ENCODE results near the gene TRABD2B. TPM values are rescaled to one million over a fixed set of nuclear protein-coding genes. Genes with fewer than 3 reads are reported as not detected.

TRABD2B gene
- total RNA-seq, 1 donor from 2014 or later: 0.89 TPM

GRCh38 chr1:47738560-47739182 lies 258.5 kb downstream of the TRABD2B start:
- Histone ChIP-seq H4K20me1 (ENCODE audit: insufficient read depth, low read length) (no peaks in the 10 kb centered on the region), H3K79me2 (ENCODE audit: insufficient read depth, low read length) (no peaks in the 10 kb centered on the region), H3K4me2 (ENCODE audit: low read length) (no peak overlapping the region), H3K27me3 (ENCODE audit: insufficient read depth, low read length) (peaks cover 17% of the 10 kb centered on the region), H3K4me3 (ENCODE audit: insufficient read depth, low read depth, low read length) (no peak overlapping the region), H3K36me3 (ENCODE audit: insufficient read depth, low read length) (no peaks in the 10 kb centered on the region), H3K27ac (ENCODE audit: low read depth, low read length) (no peak overlapping the region), H3K9me3 (ENCODE audit: insufficient read depth, low read depth, low read length) (no peaks in the 10 kb centered on the region), H2AFZ (ENCODE audit: low read depth, low read length) (no peak overlapping the region), H3K9ac (ENCODE audit: low read length) (no peak overlapping the region), H3K4me1 (ENCODE audit: insufficient read depth, low read length) (no peaks in the 10 kb centered on the region)
- peaks cover 5% of the 10 kb centered on the region for H3K9me3 Mint-ChIP-seq (ENCODE audit: unreplicated experiment)
- H3K36me3 Mint-ChIP-seq (ENCODE audit: low read depth, unreplicated experiment): no peaks in the 10 kb centered on the region
- H3K4me1 Mint-ChIP-seq (ENCODE audit: low read depth, unreplicated experiment): no peaks in the 10 kb centered on the region
- DNase-seq (ENCODE audit: low read depth) (peak; percentile 10), FAIRE-seq (no peak)
- peak; percentile 68 for TF ChIP-seq CTCF (IDR thresholded peaks at IDR 0.05; ENCODE audit: insufficient read depth, low read depth, low read length)
- TF ChIP-seq EZH2 (IDR thresholded peaks at IDR 0.05; ENCODE audit: insufficient read depth, low read length): no peak
- H3K27ac Mint-ChIP-seq (ENCODE audit: unreplicated experiment): no peak overlapping the region
- peaks cover 39% of the 10 kb centered on the region for H3K27me3 Mint-ChIP-seq (ENCODE audit: low read depth, unreplicated experiment)
- no peak overlapping the region for H3K4me3 Mint-ChIP-seq (ENCODE audit: unreplicated experiment)

- Histone ChIP-seq H3K4me3 (ENCODE audit: insufficient read depth, low read depth, low read length) (no peak overlapping the region), H4K20me1 (ENCODE audit: insufficient read depth, low read length) (no peaks in the 10 kb centered on the region), H3K79me2 (ENCODE audit: insufficient read depth, low read length) (no peaks in the 10 kb centered on the region), H3K9ac (ENCODE audit: low read length) (no peak overlapping the region), H3K9me3 (ENCODE audit: insufficient read depth, low read depth, low read length) (no peaks in the 10 kb centered on the region), H3K27me3 (ENCODE audit: insufficient read depth, low read length) (peaks cover 18% of the 10 kb centered on the region), H3K4me2 (ENCODE audit: low read length) (no peak overlapping the region), H3K27ac (ENCODE audit: low read depth, low read length) (no peak overlapping the region), H2AFZ (ENCODE audit: low read depth, low read length) (no peak overlapping the region), H3K36me3 (ENCODE audit: insufficient read depth, low read length) (no peaks in the 10 kb centered on the region), H3K4me1 (ENCODE audit: insufficient read depth, low read length) (no peaks in the 10 kb centered on the region)
- DNase-seq (ENCODE audit: low read depth) (no peak), FAIRE-seq (no peak)
- Mint-ChIP-seq H3K4me3 (ENCODE audit: unreplicated experiment) (no peak overlapping the region), H3K27ac (ENCODE audit: unreplicated experiment) (peak overlapping the region; percentile 49), H3K9me3 (ENCODE audit: unreplicated experiment) (no peaks in the 10 kb centered on the region), H3K4me1 (ENCODE audit: low read depth, unreplicated experiment) (peaks cover 15% of the 10 kb centered on the region), H3K27me3 (ENCODE audit: low read depth, unreplicated experiment) (peaks cover 20% of the 10 kb centered on the region), H3K36me3 (ENCODE audit: low read depth, unreplicated experiment) (no peaks in the 10 kb centered on the region)
- TF ChIP-seq CTCF (IDR thresholded peaks at IDR 0.05; ENCODE audit: insufficient read depth, low read depth, low read length) (no peak), EZH2 (IDR thresholded peaks at IDR 0.05; ENCODE audit: insufficient read depth, low read length) (no peak)
Measured at GRCh38 chr1:47732489-47732888, 264.7 kb downstream of the TRABD2B start.

GRCh38 chr1:47731730-47732129 lies 265.5 kb downstream of the TRABD2B start:
- Histone ChIP-seq H3K4me1 (ENCODE audit: insufficient read depth, low read length) (no peaks in the 10 kb centered on the region), H3K4me3 (ENCODE audit: insufficient read depth, low read depth, low read length) (no peak overlapping the region), H3K4me2 (ENCODE audit: low read length) (no peak overlapping the region), H2AFZ (ENCODE audit: low read depth, low read length) (no peak overlapping the region), H3K27ac (ENCODE audit: low read depth, low read length) (no peak overlapping the region), H4K20me1 (ENCODE audit: insufficient read depth, low read length) (no peaks in the 10 kb centered on the region), H3K9ac (ENCODE audit: low read length) (no peak overlapping the region), H3K79me2 (ENCODE audit: insufficient read depth, low read length) (no peaks in the 10 kb centered on the region), H3K36me3 (ENCODE audit: insufficient read depth, low read length) (no peaks in the 10 kb centered on the region), H3K9me3 (ENCODE audit: insufficient read depth, low read depth, low read length) (no peaks in the 10 kb centered on the region), H3K27me3 (ENCODE audit: insufficient read depth, low read length) (peaks cover 23% of the 10 kb centered on the region)
- no peak overlapping the region for H3K4me3 Mint-ChIP-seq (ENCODE audit: unreplicated experiment)
- no peak overlapping the region for H3K27ac Mint-ChIP-seq (ENCODE audit: unreplicated experiment)
- no peaks in the 10 kb centered on the region for H3K9me3 Mint-ChIP-seq (ENCODE audit: unreplicated experiment)
- no peak for DNase-seq (ENCODE audit: low read depth)
- peaks cover 21% of the 10 kb centered on the region for H3K27me3 Mint-ChIP-seq (ENCODE audit: low read depth, unreplicated experiment)
- no peak for TF ChIP-seq CTCF (IDR thresholded peaks at IDR 0.05; ENCODE audit: insufficient read depth, low read depth, low read length)
- TF ChIP-seq EZH2 (IDR thresholded peaks at IDR 0.05; ENCODE audit: insufficient read depth, low read length): no peak
- H3K4me1 Mint-ChIP-seq (ENCODE audit: low read depth, unreplicated experiment): peaks cover 17% of the 10 kb centered on the region
- no peaks in the 10 kb centered on the region for H3K36me3 Mint-ChIP-seq (ENCODE audit: low read depth, unreplicated experiment)
- FAIRE-seq: no peak
